Chondrocyte (in vitro differentiated cells): ENCODE results near the gene TMEM134. TPM values are rescaled to one million over a fixed set of nuclear protein-coding genes. Genes with fewer than 3 reads are reported as not detected.

Experiments
- DNase-seq: peaks from one replicate; pipeline ENCODE4 v3.0.0; 2021; ENCODE audit warnings: mixed read lengths, low spot score
- H3K27ac Mint-ChIP-seq: one replicate; pipeline ENCODE4 v1.8.0; 2021; ENCODE audit warnings: mild to moderate bottlenecking, moderate library complexity, mixed read lengths; ENCODE audit not compliant: unreplicated experiment
- H3K27me3 Mint-ChIP-seq: 2 replicates; pipeline ENCODE4 v1.8.0; 2021; ENCODE audit warnings: low read depth, mixed read lengths
- H3K36me3 Mint-ChIP-seq: 2 replicates; pipeline ENCODE4 v1.8.0; 2021; ENCODE audit warnings: low read depth, mixed read lengths
- H3K4me1 Mint-ChIP-seq: 2 replicates; pipeline ENCODE4 v1.8.0; 2021; ENCODE audit warnings: low read depth, mild to moderate bottlenecking, mixed read lengths
- H3K4me3 Mint-ChIP-seq: one replicate; pipeline ENCODE4 v1.8.0; 2021; ENCODE audit warnings: mild to moderate bottlenecking, moderate library complexity, mixed read lengths; ENCODE audit not compliant: unreplicated experiment
- H3K9me3 Mint-ChIP-seq: 2 replicates; pipeline ENCODE4 v1.8.0; 2021; ENCODE audit warnings: low read depth, mixed read lengths
- total RNA-seq: library from RNA; stranded (reverse); gene quantifications from 3 replicates; pipeline ENCODE4 v1.2.1, GENCODE V29; 2021
- TF ChIP-seq, protein P1 (sequence below): fragments of 200-600 bp; sonication (generic); IDR thresholded peaks from 2 replicates; pipeline ENCODE4 v1.5.0; 2021; ENCODE audit warnings: antibody characterized with exemption, mild to moderate bottlenecking, moderate library complexity

TMEM134 gene
- total RNA-seq, 1 donor from 2014 or later: 50.9 TPM

DNA sequence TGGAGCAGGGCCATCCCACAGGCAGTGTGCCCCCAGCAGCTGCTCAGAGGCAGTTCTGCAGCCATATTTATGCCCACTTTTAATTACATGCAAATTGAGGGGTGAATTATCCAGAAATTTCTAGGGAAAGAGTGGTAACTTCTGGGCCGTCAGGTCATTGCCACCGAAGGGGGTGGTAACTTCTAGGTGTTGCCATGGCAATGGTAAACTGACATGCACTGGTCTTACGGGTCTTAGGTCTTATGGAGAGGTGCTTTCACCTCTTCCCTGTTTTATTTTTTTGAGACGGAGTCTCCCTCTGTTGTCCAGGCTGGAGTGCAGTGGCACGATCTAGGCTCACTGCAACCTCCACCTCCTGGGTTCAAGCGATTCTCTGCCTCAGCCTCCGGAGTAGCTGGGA lies 3.8 kb upstream of the TMEM134 start:
- Mint-ChIP-seq H3K4me3 (no peak overlapping the region), H3K27ac (no peak overlapping the region), H3K36me3 (no peaks in the 10 kb centered on the region), H3K9me3 (no peaks in the 10 kb centered on the region), H3K27me3 (no peaks in the 10 kb centered on the region), H3K4me1 (peaks cover 12% of the 10 kb centered on the region)
- no peak for DNase-seq
- TF ChIP-seq, protein P1, sequence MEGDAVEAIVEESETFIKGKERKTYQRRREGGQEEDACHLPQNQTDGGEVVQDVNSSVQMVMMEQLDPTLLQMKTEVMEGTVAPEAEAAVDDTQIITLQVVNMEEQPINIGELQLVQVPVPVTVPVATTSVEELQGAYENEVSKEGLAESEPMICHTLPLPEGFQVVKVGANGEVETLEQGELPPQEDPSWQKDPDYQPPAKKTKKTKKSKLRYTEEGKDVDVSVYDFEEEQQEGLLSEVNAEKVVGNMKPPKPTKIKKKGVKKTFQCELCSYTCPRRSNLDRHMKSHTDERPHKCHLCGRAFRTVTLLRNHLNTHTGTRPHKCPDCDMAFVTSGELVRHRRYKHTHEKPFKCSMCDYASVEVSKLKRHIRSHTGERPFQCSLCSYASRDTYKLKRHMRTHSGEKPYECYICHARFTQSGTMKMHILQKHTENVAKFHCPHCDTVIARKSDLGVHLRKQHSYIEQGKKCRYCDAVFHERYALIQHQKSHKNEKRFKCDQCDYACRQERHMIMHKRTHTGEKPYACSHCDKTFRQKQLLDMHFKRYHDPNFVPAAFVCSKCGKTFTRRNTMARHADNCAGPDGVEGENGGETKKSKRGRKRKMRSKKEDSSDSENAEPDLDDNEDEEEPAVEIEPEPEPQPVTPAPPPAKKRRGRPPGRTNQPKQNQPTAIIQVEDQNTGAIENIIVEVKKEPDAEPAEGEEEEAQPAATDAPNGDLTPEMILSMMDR: no peak

DNA sequence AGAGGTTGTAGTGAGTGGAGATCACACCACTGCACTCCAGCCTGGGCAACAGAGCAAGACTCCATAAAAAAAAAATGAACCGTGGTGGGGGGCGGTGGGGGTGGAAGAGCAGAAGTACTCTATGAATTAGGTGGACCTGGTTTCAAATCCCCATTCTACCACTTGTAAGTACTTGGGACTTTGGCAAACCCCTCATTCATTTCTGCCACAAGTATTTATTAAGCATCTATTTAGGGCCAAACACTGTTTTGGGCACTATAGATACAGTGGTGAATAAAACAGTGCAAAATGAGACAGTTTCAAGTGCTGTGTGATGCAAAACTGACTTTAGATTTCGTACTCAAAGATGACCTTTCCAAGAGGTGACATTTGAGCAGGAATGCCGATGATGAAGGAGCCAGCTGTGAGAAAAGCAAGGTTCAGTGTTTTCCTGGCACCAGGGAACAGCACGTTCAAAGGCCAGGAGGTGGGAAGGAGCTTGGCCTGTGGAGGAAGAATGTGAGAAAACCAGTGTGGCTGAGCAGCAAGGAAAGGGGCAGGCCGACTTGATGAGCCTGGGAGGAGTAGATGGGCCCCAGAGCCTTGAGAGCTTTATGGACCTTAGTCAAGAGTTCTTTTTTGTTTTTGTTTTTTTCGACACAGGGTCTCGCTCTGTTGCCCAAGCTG lies 1.4 kb upstream of the TMEM134 start:
- Mint-ChIP-seq H3K36me3 (no peaks in the 10 kb centered on the region), H3K9me3 (no peaks in the 10 kb centered on the region), H3K4me3 (no peak overlapping the region), H3K27me3 (no peaks in the 10 kb centered on the region), H3K27ac (no peak overlapping the region), H3K4me1 (peaks cover 22% of the 10 kb centered on the region)
- no peak for DNase-seq
- TF ChIP-seq, protein P1: no peak

DNA sequence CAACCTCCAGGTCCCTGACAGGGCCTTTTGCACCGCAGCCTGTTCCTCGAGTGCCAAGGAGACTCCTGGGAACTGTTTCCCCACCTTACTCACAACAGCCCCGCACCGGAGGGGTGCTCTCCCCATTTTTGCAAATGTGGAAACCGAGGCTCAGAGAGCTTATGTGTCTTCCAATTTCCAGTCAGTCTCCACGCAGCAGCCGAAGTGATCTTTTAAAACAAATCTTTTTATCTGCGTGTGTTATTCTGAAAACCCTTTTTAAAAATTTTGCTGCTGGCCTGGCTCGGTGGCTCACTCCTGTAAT lies 409 bp upstream of the TMEM134 start:
- H3K27ac Mint-ChIP-seq: peak overlapping the region; percentile 68
- no peaks in the 10 kb centered on the region for H3K9me3 Mint-ChIP-seq
- H3K4me1 Mint-ChIP-seq: peaks cover 26% of the 10 kb centered on the region
- TF ChIP-seq, protein P1: peak; percentile 43
- no peak for DNase-seq
- H3K36me3 Mint-ChIP-seq: no peaks in the 10 kb centered on the region
- H3K27me3 Mint-ChIP-seq: no peaks in the 10 kb centered on the region
- H3K4me3 Mint-ChIP-seq: peak overlapping the region; percentile 72

DNA sequence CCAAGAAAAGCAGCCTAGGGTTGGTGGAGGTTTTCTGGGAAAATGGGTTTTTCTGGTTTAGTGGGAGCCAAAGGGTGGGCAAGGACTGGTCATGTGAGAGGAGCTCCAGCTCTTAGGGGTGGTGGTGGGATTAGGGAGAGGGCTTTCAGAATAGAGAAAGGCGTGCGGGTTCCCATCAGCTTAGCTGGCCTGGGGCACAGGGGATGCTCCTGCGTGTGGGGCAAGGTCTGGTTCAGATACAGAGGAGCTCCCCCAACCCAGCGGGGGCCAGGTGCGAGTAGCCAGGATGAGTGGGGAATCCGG lies 644 bp downstream of the TMEM134 start:
- Mint-ChIP-seq H3K36me3 (no peaks in the 10 kb centered on the region), H3K9me3 (no peaks in the 10 kb centered on the region), H3K27me3 (no peaks in the 10 kb centered on the region), H3K27ac (peak overlapping the region; percentile 77), H3K4me3 (peak overlapping the region; percentile 84), H3K4me1 (peaks cover 31% of the 10 kb centered on the region)
- no peak for DNase-seq
- TF ChIP-seq, protein P1: no peak

DNA sequence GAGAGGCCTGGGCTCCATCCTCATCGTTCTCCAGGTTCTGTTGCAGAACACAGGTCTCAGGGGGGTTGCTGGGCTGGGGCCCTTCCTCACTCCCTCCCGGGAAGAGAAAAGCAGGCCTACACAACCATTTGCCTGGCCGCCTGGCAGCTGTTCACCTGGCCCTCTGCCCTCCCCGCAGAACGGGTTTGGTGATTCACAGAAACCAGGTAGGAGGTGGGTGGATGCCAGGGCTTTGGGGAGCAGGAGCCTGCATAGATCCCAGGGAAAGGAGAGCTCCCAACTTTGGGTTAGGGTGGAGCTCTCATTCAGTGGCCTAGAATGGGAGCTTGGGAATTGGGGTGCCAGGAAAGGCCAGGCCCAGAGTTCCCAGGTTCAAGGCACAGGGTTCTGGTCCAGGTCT lies 995 bp downstream of the TMEM134 start:
- TF ChIP-seq, protein P1: no peak
- Mint-ChIP-seq H3K27ac (peak overlapping the region; percentile 77), H3K27me3 (no peaks in the 10 kb centered on the region), H3K4me1 (peaks cover 31% of the 10 kb centered on the region), H3K36me3 (no peaks in the 10 kb centered on the region), H3K9me3 (no peaks in the 10 kb centered on the region), H3K4me3 (peak overlapping the region; percentile 84)
- no peak for DNase-seq
